ENCODE measurements around the gene FER. TPM values are rescaled to one million over a fixed set of nuclear protein-coding genes. Genes with fewer than 3 reads are reported as not detected.

FER gene
- polyA plus RNA-seq, 1 of the 3 experiments (the other 2 are of a cell fraction): 1.8 TPM

GRCh38 chr5:108957333-108957732, 209.6 kb downstream of the FER start:
- Histone ChIP-seq H3K79me2 (ENCODE audit: insufficient read depth) (no peaks in the 10 kb centered on the region), H3K36me3 (replicated peaks in 1 of 2; ENCODE audit: control insufficient read depth in 1 of 2, insufficient read depth in 2 of 2, low read length in 1 of 2) (peaks cover 0 to 25% of the 10 kb centered on the region in 2 experiments), H3K4me1 (ENCODE audit: control insufficient read depth in 1 of 2, insufficient read depth in 2 of 2, low read depth in 1 of 2, low read length in 1 of 2) (no peaks in the 10 kb centered on the region; a peak in 1 of 4 replicates), H3K4me3 (ENCODE audit: low read depth in 2 of 2, low read length in 1 of 2) (no peak overlapping the region), H3K4me2 (no peak overlapping the region), H2AFZ (ENCODE audit: low read depth) (no peak overlapping the region), H3K27ac (ENCODE audit: low read depth in 2 of 2, low read length in 1 of 2) (no peak overlapping the region), H4K20me1 (ENCODE audit: insufficient read depth) (no peaks in the 10 kb centered on the region), H3K9me3 (no peaks in the 10 kb centered on the region), H3K9ac (no peak overlapping the region), H3F3A (replicated peaks; ENCODE audit: insufficient read depth) (no peaks in the 10 kb centered on the region), H3K27me3 (ENCODE audit: insufficient read depth) (no peaks in the 10 kb centered on the region), H3K9me2 (no peaks in the 10 kb centered on the region)
- CTCF ChIA-PET: no interaction called here
- TF ChIP-seq CTCF (IDR thresholded peaks at IDR 0.05) (no peak), YY1 (IDR thresholded peaks at IDR 0.05; ENCODE audit: low read depth) (no peak), SIN3A (IDR thresholded peaks at IDR 0.05; ENCODE audit: borderline replicate concordance, low read depth, low read length) (no peak), MEF2A (IDR thresholded peaks at IDR 0.05; ENCODE audit: borderline replicate concordance, low read depth) (no peak), REST (IDR thresholded peaks at IDR 0.05; ENCODE audit: low read depth, low read length) (no peak), RXRA (IDR thresholded peaks at IDR 0.05; ENCODE audit: borderline replicate concordance, low read depth) (no peak), RFX5 (IDR thresholded peaks at IDR 0.05; ENCODE audit: low read length) (no peak), MXI1 (IDR thresholded peaks at IDR 0.05; ENCODE audit: low read depth, low read length) (no peak), JUND (IDR thresholded peaks at IDR 0.05) (no peak), CHD2 (IDR thresholded peaks at IDR 0.05; ENCODE audit: low read length, partially characterized antibody) (no peak), ZBTB33 (IDR thresholded peaks at IDR 0.05; ENCODE audit: borderline replicate concordance, low read depth) (no peak), GATA2 (CRISPR knock-in tag; IDR thresholded peaks at IDR 0.05) (no peak), TEAD4 (IDR thresholded peaks at IDR 0.05; ENCODE audit: borderline replicate concordance, insufficient read depth) (no peak)
- POLR2A ChIA-PET: no interaction called here
- no peak for DNase-seq
